Endothelial cell of umbilical vein (primary cell): ENCODE measurements around the gene MAP6D1. TPM values are rescaled to one million over a fixed set of nuclear protein-coding genes. Genes with fewer than 3 reads are reported as not detected.

ENCODE experiments used
- BruUV-seq: library from RNA; stranded (reverse); fragments of 400-500 nt; replicated peaks from 2 replicates; lab custom pipeline; 2021; lab: Mats Ljungman, UMichigan
- CTCF ChIA-PET: fragments of 300-600, 350-600 bp; sonication (Branson Sonifier 250); formaldehyde crosslinking; loops from one replicate; lab custom pipeline; 2021; ENCODE audit warnings: antibody characterized with exemption, inconsistent platforms; lab: Charles Lee
- POLR2A ChIA-PET: fragments of 300-600, 350-600 bp; sonication (Branson Sonifier 250); formaldehyde crosslinking; loops from one replicate; lab custom pipeline; 2021; ENCODE audit warnings: antibody characterized with exemption, inconsistent platforms; lab: Charles Lee
- DNase-seq: peaks from one replicate; pipeline ENCODE4 v3.0.0-alpha.2; 2011; ENCODE audit warnings: low read depth, low spot score
- FAIRE-seq: peaks from 2 replicates; lab custom pipeline; 2011; peaks lifted over from hg19 to GRCh38; lab: Jason Lieb, UNC
- H2AFZ ChIP-seq: 2 replicates; pipeline ENCODE4 v1.6.0; 2012; ENCODE audit warnings: low read depth, low read length, control low read depth, inconsistent platforms
- H3K27ac ChIP-seq: 2 replicates; pipeline ENCODE4 v1.5.1; 2011; ENCODE audit warnings: low read depth, mild to moderate bottlenecking, control low read depth, low read length, moderate library complexity; ENCODE audit not compliant: insufficient read depth
- H3K27me3 ChIP-seq, 2 experiments: 2 replicates each; pipeline versions ENCODE4 v1.6.0 to v1.6.1; 2011; ENCODE audit warnings: low read length in 2 of 2, mixed read lengths in 1 of 2; ENCODE audit not compliant: control insufficient read depth in 2 of 2, insufficient read depth in 2 of 2
- H3K36me3 ChIP-seq, 2 experiments: 2 replicates in 1 of 2; 3 replicates in 1 of 2; pipeline ENCODE4 v1.5.1; 2011; ENCODE audit warnings: low read length in 2 of 2, mild to moderate bottlenecking in 1 of 2, moderate library complexity in 1 of 2; ENCODE audit not compliant: control insufficient read depth in 2 of 2, insufficient read depth in 2 of 2; ENCODE audit errors: extremely low read depth in 1 of 2
- H3K4me1 ChIP-seq: 3 replicates; pipeline ENCODE4 v1.5.1; 2011; ENCODE audit warnings: mild to moderate bottlenecking, low read length; ENCODE audit not compliant: control insufficient read depth, insufficient read depth; ENCODE audit errors: extremely low read depth
- H3K4me2 ChIP-seq: 2 replicates; pipeline ENCODE4 v1.6.1; 2011; ENCODE audit warnings: low read length, control low read depth, mixed read lengths; ENCODE audit not compliant: insufficient read depth
- H3K4me3 ChIP-seq, 3 experiments: fragments of 200-600 bp in 1 of 3; sonication (generic), shearing (Covaris generic) in 1 of 3; replicated peaks in 1 of 3; 2 replicates each; pipeline ENCODE4 v1.5.1; 2011 to 2016; ENCODE audit warnings: control low read depth in 3 of 3, low read length in 3 of 3, mild to moderate bottlenecking in 2 of 3, inconsistent platforms in 1 of 3, low read depth in 1 of 3, moderate library complexity in 1 of 3; ENCODE audit not compliant: insufficient read depth in 1 of 3
- H3K79me2 ChIP-seq: 2 replicates; pipeline ENCODE4 v1.6.0; 2012; ENCODE audit warnings: low read length, inconsistent platforms; ENCODE audit not compliant: control insufficient read depth, insufficient read depth
- H3K9ac ChIP-seq: replicated peaks from 2 replicates; pipeline ENCODE3; 2011; ENCODE audit warnings: low read length, control low read depth; ENCODE audit not compliant: insufficient read depth; ENCODE audit errors: extremely low read depth
- H3K9me1 ChIP-seq: replicated peaks from 3 replicates; pipeline ENCODE4 v1.6.0; 2011; ENCODE audit warnings: mild to moderate bottlenecking, low read length; ENCODE audit not compliant: control insufficient read depth, insufficient read depth; ENCODE audit errors: extremely low read depth
- H3K9me3 ChIP-seq: replicated peaks from 2 replicates; pipeline ENCODE4 v1.5.1; 2012; ENCODE audit warnings: low read length, inconsistent platforms; ENCODE audit not compliant: control insufficient read depth, insufficient read depth
- H4K20me1 ChIP-seq: replicated peaks from 2 replicates; pipeline ENCODE3; 2011; ENCODE audit warnings: mild to moderate bottlenecking, low read length; ENCODE audit not compliant: control insufficient read depth, insufficient read depth; ENCODE audit errors: extremely low read depth
- EZH2 ChIP-seq: IDR thresholded peaks from 2 replicates; pipeline ENCODE4 v1.6.1; 2012; ENCODE audit warnings: borderline replicate concordance, low read depth, mild to moderate bottlenecking, moderate library complexity, low read length, inconsistent platforms; ENCODE audit not compliant: severe bottlenecking
- FOS ChIP-seq: IDR thresholded peaks from 2 replicates; pipeline ENCODE4 v1.6.1; 2011; ENCODE audit warnings: mild to moderate bottlenecking, low read length, moderate library complexity, borderline replicate concordance; ENCODE audit not compliant: insufficient read depth
- GATA2 ChIP-seq: IDR thresholded peaks from 2 replicates; pipeline ENCODE4 v1.7.0; 2011; ENCODE audit warnings: low read depth, mild to moderate bottlenecking, moderate library complexity, mixed read lengths, low read length; ENCODE audit not compliant: insufficient read length, insufficient read depth
- JUN ChIP-seq: IDR thresholded peaks from 2 replicates; pipeline ENCODE4 v1.6.1; 2011; ENCODE audit warnings: borderline replicate concordance, low read depth; ENCODE audit not compliant: insufficient read length, insufficient read depth
- MAX ChIP-seq: IDR thresholded peaks from 2 replicates; pipeline ENCODE4 v1.6.1; 2011; ENCODE audit not compliant: insufficient read depth, insufficient read length
- MYC ChIP-seq: IDR thresholded peaks from one replicate; pipeline ENCODE4 v1.6.1; 2011; ENCODE audit warnings: mild to moderate bottlenecking, low read depth, low read length
- POLR2A ChIP-seq: IDR thresholded peaks from 2 replicates; pipeline ENCODE4 v1.6.1; 2012; ENCODE audit warnings: low read depth, mild to moderate bottlenecking, control low read depth, low read length
- POLR2AphosphoS5 ChIP-seq: IDR thresholded peaks from 2 replicates; pipeline ENCODE4 v1.6.1; 2012; ENCODE audit warnings: low read depth, mild to moderate bottlenecking, control low read depth, low read length, moderate library complexity; ENCODE audit not compliant: insufficient read depth
- dilution Hi-C: fragments of 300-500 bp; cut with MboI; formaldehyde crosslinking; loops from one replicate; pipeline ENCODE4 v1.15.0; 2019; ENCODE audit warnings: low sequenced_read_pairs; ENCODE audit not compliant: extremely low pct_ligation_motif_present
- intact Hi-C: fragments of 100-400 bp; cut with micrococcal nuclease; formaldehyde crosslinking; loops from one replicate; pipeline ENCODE4 v1.10.0; 2022
- polyA plus RNA-seq, 4 experiments: library from polyadenylated mRNA; depleted of rRNA in 3 of 4; stranded (reverse) in 3 of 4; unstranded in 1 of 4; fragments of >200 nt; gene quantifications; 2 replicates each; pipeline versions ENCODE4 v1.2.1 to v1.2.3, GENCODE V29; 2011 to 2012; ENCODE audit warnings: missing spikeins in 1 of 4
- total RNA-seq: library from RNA; stranded (reverse); gene quantifications from 2 replicates; pipeline ENCODE4 v1.2.3, GENCODE V29; 2021
- TF ChIP-seq, protein P1 (sequence below), 2 donors: IDR thresholded peaks; 1 replicate in 1 of 2; 2 replicates in 1 of 2; pipeline ENCODE4 v1.5.1; 2011; ENCODE audit warnings: low read length in 2 of 2, mild to moderate bottlenecking in 2 of 2, moderate library complexity in 2 of 2, control low read depth in 1 of 2, inconsistent platforms in 1 of 2, low read depth in 1 of 2; ENCODE audit not compliant: insufficient read depth in 1 of 2; ENCODE audit errors: extremely low read depth in 1 of 2

MAP6D1 gene
- total and polyA plus RNA-seq, 2 donors (not counting 3 experiments of a cell fraction or from before 2014, with no cell fraction given) = 2.4 to 3.5 TPM

DNA sequence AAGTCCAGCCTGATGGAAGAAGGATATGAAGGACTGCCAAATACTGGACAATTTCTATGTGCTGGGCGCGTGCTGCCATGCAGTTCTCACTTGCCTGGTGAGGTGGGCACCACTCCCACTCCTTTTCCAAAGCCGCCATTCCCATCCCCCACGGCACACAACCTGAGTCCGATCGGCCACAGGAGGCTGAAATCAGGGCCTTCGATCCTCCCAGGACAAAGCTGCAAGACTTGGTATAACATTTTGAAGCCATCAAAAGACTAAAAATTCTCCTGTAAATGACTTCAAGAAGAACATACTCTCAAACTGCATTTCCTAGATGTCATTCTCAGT, 3.1 kb upstream of the MAP6D1 start:
- Histone ChIP-seq H3K9me3 (no peaks in the 10 kb centered on the region), H3K27me3 (no peaks in the 10 kb centered on the region), H3K79me2 (no peaks in the 10 kb centered on the region), H3K9me1 (no peaks in the 10 kb centered on the region), H3K36me3 (peaks cover 6 to 10% of the 10 kb centered on the region in 2 experiments), H4K20me1 (no peaks in the 10 kb centered on the region), H3K4me1 (peaks cover 8% of the 10 kb centered on the region), H3K27ac (no peak overlapping the region), H3K9ac (no peak overlapping the region), H2AFZ (no peak overlapping the region), H3K4me2 (no peak overlapping the region), H3K4me3 (no peak overlapping the region)
- intact Hi-C loops (no loop called here), dilution Hi-C loops (no loop called here)
- POLR2A ChIA-PET = no interaction called here
- no peak for FAIRE-seq
- CTCF ChIA-PET = no interaction called here
- TF ChIP-seq GATA2 (no peak), POLR2AphosphoS5 (no peak), POLR2A (no peak), MAX (no peak), MYC (no peak), JUN (no peak), EZH2 (no peak), FOS (no peak)
- TF ChIP-seq, protein P1, sequence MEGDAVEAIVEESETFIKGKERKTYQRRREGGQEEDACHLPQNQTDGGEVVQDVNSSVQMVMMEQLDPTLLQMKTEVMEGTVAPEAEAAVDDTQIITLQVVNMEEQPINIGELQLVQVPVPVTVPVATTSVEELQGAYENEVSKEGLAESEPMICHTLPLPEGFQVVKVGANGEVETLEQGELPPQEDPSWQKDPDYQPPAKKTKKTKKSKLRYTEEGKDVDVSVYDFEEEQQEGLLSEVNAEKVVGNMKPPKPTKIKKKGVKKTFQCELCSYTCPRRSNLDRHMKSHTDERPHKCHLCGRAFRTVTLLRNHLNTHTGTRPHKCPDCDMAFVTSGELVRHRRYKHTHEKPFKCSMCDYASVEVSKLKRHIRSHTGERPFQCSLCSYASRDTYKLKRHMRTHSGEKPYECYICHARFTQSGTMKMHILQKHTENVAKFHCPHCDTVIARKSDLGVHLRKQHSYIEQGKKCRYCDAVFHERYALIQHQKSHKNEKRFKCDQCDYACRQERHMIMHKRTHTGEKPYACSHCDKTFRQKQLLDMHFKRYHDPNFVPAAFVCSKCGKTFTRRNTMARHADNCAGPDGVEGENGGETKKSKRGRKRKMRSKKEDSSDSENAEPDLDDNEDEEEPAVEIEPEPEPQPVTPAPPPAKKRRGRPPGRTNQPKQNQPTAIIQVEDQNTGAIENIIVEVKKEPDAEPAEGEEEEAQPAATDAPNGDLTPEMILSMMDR (IDR thresholded peaks at IDR 0.05; ENCODE audit: extremely low read depth in 1 of 2, insufficient read depth in 1 of 2, low read depth in 1 of 2, low read length in 2 of 2) = no peak
- no TSS peak for BruUV-seq
- DNase-seq = no peak
